Nucleus accumbens (tissue), 56 donors: Measurements from ENCODE around the gene MASP2.
"Not testable (repeated sequence)": the region's sequence is repeated elsewhere in the genome, so short reads cannot be mapped to it uniquely, and the experiment has no call there.

Source experiments
- DNase-seq, 56 donors: peaks; one replicate each; lab custom pipeline; 2025; lab: John Stamatoyannopoulos, UW

Gene MASP2

GRCh38 chr1:10996100-10996499 lies 50.9 kb downstream of the MASP2 start:
- DNase-seq: no peak

- DNase-seq: no peak
These were observed 54.2 kb downstream of the MASP2 start for GRCh38 chr1:10992864-10993263.

- DNase-seq: not testable (repeated sequence)
These were observed 55.0 kb downstream of the MASP2 start for GRCh38 chr1:10992004-10992403.

- no peak for DNase-seq
These were observed 56.2 kb downstream of the MASP2 start for GRCh38 chr1:10990828-10991227.

- DNase-seq: not testable (repeated sequence)
These were observed 57.0 kb downstream of the MASP2 start for GRCh38 chr1:10989920-10990516.

GRCh38 chr1:10989095-10989494 lies 57.9 kb downstream of the MASP2 start:
- DNase-seq: no peak

GRCh38 chr1:10987840-10988417 lies 59.1 kb downstream of the MASP2 start:
- DNase-seq: no peak

GRCh38 chr1:10986525-10986890 lies 60.5 kb downstream of the MASP2 start:
- no peak for DNase-seq

GRCh38 chr1:10980841-10981727 lies 66.0 kb downstream of the MASP2 start:
- peak in 53 of 56 donors; percentile 31 to 90 (median 73) for DNase-seq

- peak; percentile 26 to 92 (median 80) for DNase-seq
These were observed 66.9 kb downstream of the MASP2 start for GRCh38 chr1:10980094-10980577.

GRCh38 chr1:10979483-10979920 lies 67.5 kb downstream of the MASP2 start:
- DNase-seq: peak in 54 of 56 donors; percentile 18 to 88 (median 74)

- DNase-seq: no peak
These were observed 68.3 kb downstream of the MASP2 start for GRCh38 chr1:10978719-10979118.
